Measurements from ENCODE around the gene CASQ2. TPM values are rescaled to one million over a fixed set of nuclear protein-coding genes. Genes with fewer than 3 reads are reported as not detected.

CASQ2 gene
- total and polyA plus RNA-seq, 7 experiments from 2014 or later, result not detected

DNA sequence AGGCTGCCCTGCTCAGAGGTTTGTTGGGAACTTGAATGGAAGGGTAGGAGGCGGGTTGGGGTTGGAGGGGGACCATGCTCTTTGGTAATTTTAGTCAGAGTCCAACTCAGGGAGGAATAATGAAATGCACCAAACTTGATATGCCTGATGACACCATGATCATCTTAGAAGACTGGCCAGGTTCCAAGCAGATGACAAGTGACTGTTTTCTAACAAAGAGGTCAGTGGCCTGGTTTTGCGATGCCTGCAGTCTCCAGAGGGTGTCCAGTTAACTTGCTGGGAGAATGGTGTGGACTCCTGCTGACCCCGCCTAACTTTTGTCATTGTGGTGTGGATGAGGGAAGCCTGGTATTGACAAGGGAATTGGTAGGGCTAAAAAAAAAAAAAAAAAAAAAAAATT is 114.4 kb downstream of the CASQ2 start:
- CTCF ChIA-PET, result no interaction called here
- peak overlapping the region in 1 of 9 donors; percentile 39 for H3K27ac Mint-ChIP-seq
- Histone ChIP-seq H3K27me3 (ENCODE audit: control insufficient read depth in 2 of 2, insufficient read depth in 2 of 2, low read length in 2 of 2) (no peaks in the 10 kb centered on the region), H3K4me3 (ENCODE audit: low read length) (no peak overlapping the region), H3K4me1 (ENCODE audit: control insufficient read depth in 2 of 2, insufficient read depth in 2 of 2, low read length in 2 of 2) (no peaks in the 10 kb centered on the region), H3K27ac (ENCODE audit: low read depth, low read length) (no peak overlapping the region), H3K9me3 (ENCODE audit: control insufficient read depth in 2 of 3, low read length in 3 of 3) (no peaks in the 10 kb centered on the region), H3K36me3 (ENCODE audit: control insufficient read depth in 2 of 3, insufficient read depth in 3 of 3, low read length in 3 of 3) (no peaks in the 10 kb centered on the region)
- H3K9me3 Mint-ChIP-seq, result no peaks in the 10 kb centered on the region
- no peak for ATAC-seq
- intact Hi-C loops (cut with micrococcal nuclease), result no loop called here
- H3K4me1 Mint-ChIP-seq, result peaks cover 0 to 26% (median 5%) of the 10 kb centered on the region in 7 donors
- DNase-seq, result no peak
- H3K27me3 Mint-ChIP-seq, result peaks cover 0 to 7% (median 0%) of the 10 kb centered on the region in 5 donors
- peaks cover 0 to 27% (median 0%) of the 10 kb centered on the region in 5 donors for H3K36me3 Mint-ChIP-seq
- no peak overlapping the region for H3K4me3 Mint-ChIP-seq
- POLR2A ChIA-PET, result no interaction called here

- POLR2A ChIA-PET, result no interaction called here
- Mint-ChIP-seq H3K4me1 (peaks cover 0 to 22% (median 5%) of the 10 kb centered on the region in 7 donors), H3K9me3 (no peaks in the 10 kb centered on the region), H3K27ac (no peak overlapping the region), H3K27me3 (peaks cover 0 to 7% (median 0%) of the 10 kb centered on the region in 5 donors), H3K36me3 (peaks cover 0 to 16% (median 0%) of the 10 kb centered on the region in 5 donors), H3K4me3 (no peak overlapping the region)
- no peak for DNase-seq
- no peak for ATAC-seq
- Histone ChIP-seq H3K27me3 (ENCODE audit: control insufficient read depth in 2 of 2, insufficient read depth in 2 of 2, low read length in 2 of 2) (no peaks in the 10 kb centered on the region), H3K9me3 (ENCODE audit: control insufficient read depth in 2 of 3, low read length in 3 of 3) (no peaks in the 10 kb centered on the region), H3K4me1 (ENCODE audit: control insufficient read depth in 2 of 2, insufficient read depth in 2 of 2, low read length in 2 of 2) (peaks cover 0 to 6% of the 10 kb centered on the region in 2 donors), H3K27ac (ENCODE audit: low read depth, low read length) (no peak overlapping the region), H3K36me3 (ENCODE audit: control insufficient read depth in 2 of 3, insufficient read depth in 3 of 3, low read length in 3 of 3) (no peaks in the 10 kb centered on the region), H3K4me3 (ENCODE audit: low read length) (no peak overlapping the region)
- intact Hi-C loops (cut with micrococcal nuclease), result no loop called here
- CTCF ChIA-PET, result no interaction called here
These were observed 116.2 kb downstream of the CASQ2 start for GRCh38 chr1:115652236-115652788.

GRCh38 chr1:115651391-115651790 is 117.1 kb downstream of the CASQ2 start:
- H3K9me3 ChIP-seq (ENCODE audit: control insufficient read depth in 2 of 3, low read length in 3 of 3), result no peaks in the 10 kb centered on the region
- ATAC-seq (no peak), DNase-seq (no peak)
- no peak overlapping the region for H3K4me3 Mint-ChIP-seq
- intact Hi-C loops (cut with micrococcal nuclease), result no loop called here
- ChIA-PET POLR2A (no interaction called here), CTCF (no interaction called here)
- no peaks in the 10 kb centered on the region for H3K27me3 ChIP-seq (ENCODE audit: control insufficient read depth in 2 of 2, insufficient read depth in 2 of 2, low read length in 2 of 2)
- no peaks in the 10 kb centered on the region for H3K9me3 Mint-ChIP-seq
- no peaks in the 10 kb centered on the region for H3K36me3 ChIP-seq (ENCODE audit: control insufficient read depth in 2 of 3, insufficient read depth in 3 of 3, low read length in 3 of 3)
- H3K4me3 ChIP-seq (ENCODE audit: low read length), result no peak overlapping the region
- H3K27me3 Mint-ChIP-seq, result peaks cover 0 to 7% (median 0%) of the 10 kb centered on the region in 5 donors
- peaks cover 0 to 6% of the 10 kb centered on the region in 2 donors for H3K4me1 ChIP-seq (ENCODE audit: control insufficient read depth in 2 of 2, insufficient read depth in 2 of 2, low read length in 2 of 2)
- no peak overlapping the region for H3K27ac ChIP-seq (ENCODE audit: low read depth, low read length)
- peaks cover 0 to 12% (median 0%) of the 10 kb centered on the region in 5 donors for H3K36me3 Mint-ChIP-seq
- no peak overlapping the region for H3K27ac Mint-ChIP-seq
- H3K4me1 Mint-ChIP-seq, result peaks cover 0 to 16% (median 5%) of the 10 kb centered on the region in 7 donors

- Mint-ChIP-seq H3K36me3 (peaks cover 0 to 12% (median 0%) of the 10 kb centered on the region in 5 donors), H3K27ac (no peak overlapping the region)
- POLR2A ChIA-PET, result no interaction called here
These were observed 117.6 kb downstream of the CASQ2 start for GRCh38 chr1:115650961-115651360.

More at GRCh38 chr1:115650961-115651360, 117.6 kb downstream of the CASQ2 start:
- peaks cover 0 to 14% (median 5%) of the 10 kb centered on the region in 7 donors for H3K4me1 Mint-ChIP-seq
- peaks cover 0 to 7% (median 0%) of the 10 kb centered on the region in 5 donors for H3K27me3 Mint-ChIP-seq
- no peak overlapping the region for H3K4me3 ChIP-seq (ENCODE audit: low read length)
- DNase-seq, result no peak
- H3K27me3 ChIP-seq (ENCODE audit: control insufficient read depth in 2 of 2, insufficient read depth in 2 of 2, low read length in 2 of 2), result no peaks in the 10 kb centered on the region
- H3K4me1 ChIP-seq (ENCODE audit: control insufficient read depth in 2 of 2, insufficient read depth in 2 of 2, low read length in 2 of 2), result peaks cover 0 to 6% of the 10 kb centered on the region in 2 donors
- no peaks in the 10 kb centered on the region for H3K36me3 ChIP-seq (ENCODE audit: control insufficient read depth in 2 of 3, insufficient read depth in 3 of 3, low read length in 3 of 3)
- H3K27ac ChIP-seq (ENCODE audit: low read depth, low read length), result no peak overlapping the region
- no peaks in the 10 kb centered on the region for H3K9me3 ChIP-seq (ENCODE audit: control insufficient read depth in 2 of 3, low read length in 3 of 3)
- no peaks in the 10 kb centered on the region for H3K9me3 Mint-ChIP-seq
- intact Hi-C loops (cut with micrococcal nuclease), result no loop called here
- CTCF ChIA-PET, result no interaction called here
- H3K4me3 Mint-ChIP-seq, result no peak overlapping the region
- no peak for ATAC-seq

Other genes with a start within 250 kb of the CASQ2 start
- gene VANGL1, start 126.7 kb downstream of the CASQ2 start, total RNA-seq, result 10 to 100 TPM in 1 of 5 experiments, 1 to 10 TPM in 2, under 1 TPM in 2; 0.54 to 13.3 (median 1.0) TPM
- gene VANGL1, start 126.7 kb downstream of the CASQ2 start, polyA plus RNA-seq, result 1 to 10 TPM; 1.5 to 2.1 TPM
- gene NHLH2, start 72.4 kb upstream of the CASQ2 start, total RNA-seq, result not detected
- gene NHLH2, start 72.4 kb upstream of the CASQ2 start, polyA plus RNA-seq, result not detected
- 1 to 10 TPM in 2 of 5 experiments, under 1 TPM in 2, not detected in 1; 0.22 to 8.2 (median 0.90) TPM for gene SLC22A15, start 207.8 kb upstream of the CASQ2 start, total RNA-seq
- gene SLC22A15, start 207.8 kb upstream of the CASQ2 start, polyA plus RNA-seq, result not detected

Measured in naive thymus-derived CD4-positive, alpha-beta T cell (primary cell).